ENCODE results near the gene PCYT2.
"Not testable (repeated sequence)": the region's sequence is repeated elsewhere in the genome, so short reads cannot be mapped to it uniquely, and the experiment has no call there.

Gene PCYT2

GRCh38 chr17:81927653-81928543 is 16.7 kb upstream of the PCYT2 start, which contains the start of gene MAFG:
Gene MAFG, minus strand, starts transcription at chr17:81927735. Its CDS starts 4,550 bp downstream, at chr17:81923185.
- peak; percentile 79 to 84 for DNase-seq (ENCODE audit: low read depth in 2 of 2)

DNA sequence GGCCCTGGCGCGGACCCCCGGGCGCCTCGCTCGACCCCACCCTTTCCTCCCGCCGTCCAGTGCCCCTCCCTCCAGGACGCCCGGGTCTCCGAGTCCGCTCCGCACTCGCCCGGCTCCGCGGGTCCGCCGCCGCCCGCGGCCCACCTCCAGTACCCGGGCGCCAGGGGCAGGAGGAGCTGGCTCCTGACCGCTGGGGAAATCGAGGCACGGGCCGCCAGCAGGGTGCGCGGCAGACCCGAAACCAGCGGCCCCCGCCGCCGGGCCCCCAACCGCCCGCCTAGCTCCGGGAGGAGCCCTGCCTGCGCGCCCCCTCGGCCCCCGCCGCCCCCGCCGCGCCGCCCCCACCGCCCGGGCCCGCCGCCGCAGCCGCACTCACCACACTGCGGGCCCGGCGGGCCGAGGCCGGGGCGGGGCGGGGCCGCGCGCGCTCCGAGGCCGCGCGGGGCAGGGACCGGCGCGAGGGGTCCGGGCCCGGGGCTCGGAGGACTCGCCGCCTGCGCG is 16.0 kb upstream of the PCYT2 start:
- DNase-seq (ENCODE audit: low read depth in 2 of 2), result no peak

DNA sequence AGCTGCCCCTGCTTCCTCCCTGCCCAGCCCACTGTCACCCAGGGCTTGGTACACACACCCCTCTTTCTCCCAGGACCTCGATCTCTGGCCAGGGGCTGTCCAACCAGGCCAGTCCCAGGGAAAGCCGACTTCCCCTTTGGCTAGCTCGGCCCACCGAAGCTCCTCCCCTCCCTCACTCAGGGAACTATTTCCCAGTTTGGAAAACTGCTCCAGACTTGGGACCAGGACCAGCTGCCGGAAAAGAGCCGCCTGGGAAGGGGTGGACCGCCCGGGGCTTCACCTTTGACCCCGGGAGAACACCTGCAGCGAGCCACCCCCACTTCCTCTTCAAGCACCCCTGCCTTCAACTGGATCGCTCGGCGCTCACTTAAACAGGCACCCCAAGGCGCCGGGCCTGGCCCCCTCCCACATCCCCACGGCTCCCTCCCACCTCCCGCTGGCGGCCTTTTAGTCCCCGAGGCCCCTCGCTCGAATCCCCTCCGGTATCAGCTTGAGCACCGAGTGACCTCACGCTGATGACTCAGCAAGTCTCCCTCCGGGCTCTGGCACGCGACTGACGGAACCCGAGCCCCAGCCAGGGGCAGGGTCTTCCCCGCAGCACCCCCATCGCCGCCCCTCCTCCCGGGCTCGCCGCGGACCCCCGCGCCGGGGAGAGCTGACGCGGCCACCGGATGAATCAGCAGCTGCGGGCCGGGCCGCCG is 15.4 kb upstream of the PCYT2 start:
- peak; percentile 46 to 58 for DNase-seq (ENCODE audit: low read depth in 2 of 2)

DNA sequence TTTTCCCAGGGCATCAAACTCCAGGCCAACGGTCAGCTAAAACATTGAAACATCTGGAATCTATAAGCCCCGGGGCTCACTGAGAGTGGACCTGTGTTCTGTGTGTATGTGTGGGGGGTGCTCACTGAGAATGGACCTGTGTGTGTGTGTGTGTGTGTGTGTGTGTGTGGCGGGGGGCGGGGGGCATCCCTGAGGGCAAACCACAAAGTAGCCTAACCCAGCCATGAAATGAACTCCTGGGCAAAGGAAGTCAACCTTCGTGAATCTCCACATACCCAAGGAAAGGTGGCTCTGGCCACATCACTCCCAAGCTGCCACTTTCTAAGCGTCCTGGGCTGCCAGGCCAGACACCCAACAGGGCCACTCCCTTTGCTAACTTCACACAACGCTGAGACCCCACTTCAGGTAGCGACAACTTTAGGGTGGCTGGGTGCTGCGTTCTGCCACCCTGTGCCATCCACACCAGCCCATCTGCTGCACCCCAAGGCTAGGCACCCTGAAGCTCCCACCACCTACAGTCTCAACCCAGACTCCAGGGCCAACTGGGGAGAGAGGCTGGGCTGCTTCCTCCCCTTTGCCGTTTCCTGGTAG is 14.8 kb upstream of the PCYT2 start:
- DNase-seq (ENCODE audit: low read depth in 2 of 2), result no peak

DNA sequence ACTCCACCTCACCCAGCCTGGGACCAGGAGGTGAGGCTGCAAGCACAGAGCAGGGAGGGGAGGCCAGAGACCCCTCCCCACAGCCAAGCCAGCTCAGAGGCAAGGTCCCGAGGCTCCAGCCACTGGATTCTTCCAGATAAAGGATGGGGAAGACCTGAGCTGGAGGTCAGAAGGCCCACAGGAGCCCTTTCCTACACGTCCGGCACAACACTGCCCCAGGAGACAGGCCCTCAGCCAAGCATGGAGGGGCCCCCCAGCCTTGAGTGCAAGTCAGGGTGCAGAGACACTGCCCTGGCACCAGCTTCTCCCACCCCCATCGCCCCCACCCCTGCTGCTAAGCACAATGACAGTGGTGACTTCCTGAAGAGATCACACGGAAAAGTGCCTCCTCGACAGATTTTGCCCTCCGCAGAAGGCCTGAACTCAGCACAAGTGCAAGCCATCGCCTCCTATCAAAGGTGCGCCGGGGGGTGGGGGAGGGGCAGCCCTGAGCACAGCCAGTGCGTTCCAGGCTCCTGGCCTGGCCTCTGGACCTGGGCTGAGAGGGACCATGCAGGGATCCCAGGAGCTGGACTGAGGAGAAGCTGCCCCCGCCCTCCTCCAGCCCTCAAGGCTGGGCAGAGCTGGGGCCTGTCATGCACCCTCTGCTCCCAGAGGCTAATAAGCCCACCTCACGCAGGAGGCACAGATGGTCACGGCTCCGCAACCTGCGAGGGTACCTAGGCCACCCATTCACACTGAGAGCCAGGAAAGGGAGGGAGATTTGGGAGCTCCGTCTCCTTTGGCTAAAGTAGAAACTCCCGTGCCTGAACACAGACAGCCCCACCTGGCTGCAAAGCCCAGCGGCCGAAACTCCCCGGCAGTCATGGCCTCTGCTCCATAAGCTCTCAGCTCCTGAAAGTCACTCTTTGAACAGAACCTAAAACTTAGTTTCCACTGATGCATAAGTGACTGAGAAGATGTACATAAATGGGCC is 13.6 kb upstream of the PCYT2 start:
- no peak for DNase-seq (ENCODE audit: low read depth in 2 of 2)

GRCh38 chr17:81923302-81924260 is 12.4 kb upstream of the PCYT2 start:
- DNase-seq (ENCODE audit: low read depth in 2 of 2), result no peak

DNA sequence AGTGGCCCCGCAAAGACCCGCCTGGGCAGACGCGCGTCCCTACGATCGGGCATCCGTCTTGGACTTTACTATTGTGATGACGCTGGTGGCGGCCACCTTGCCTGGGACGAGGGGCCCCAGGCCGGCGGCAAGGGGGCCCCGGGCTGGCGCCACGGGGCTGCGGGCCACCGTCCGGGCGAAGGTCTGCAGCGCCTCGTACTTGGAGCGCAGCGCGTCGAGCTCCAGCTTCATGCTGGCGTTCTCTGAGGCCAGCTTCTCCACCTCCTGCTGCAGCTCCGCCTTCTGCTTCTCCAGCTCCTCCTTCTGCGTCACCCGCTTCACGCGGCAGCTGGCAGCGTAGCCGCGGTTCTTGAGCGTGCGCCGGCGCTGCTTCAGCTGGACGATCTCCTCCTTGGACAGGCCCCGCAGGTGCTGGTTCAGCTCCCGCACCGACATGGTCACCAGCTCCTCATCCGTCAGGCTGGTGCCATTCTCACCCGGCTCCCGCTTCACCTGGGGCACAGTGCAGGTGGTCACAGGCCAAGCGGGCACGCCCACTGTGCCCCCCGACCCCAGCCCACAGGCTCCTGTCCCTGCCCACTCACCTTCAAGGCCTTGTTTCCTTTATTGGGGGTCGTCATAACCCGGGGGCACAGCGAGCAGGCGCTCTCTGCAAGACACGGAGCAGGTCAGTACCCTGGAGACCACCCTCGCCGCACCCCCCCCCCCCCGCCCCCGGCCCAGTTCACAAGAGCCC is 11.5 kb upstream of the PCYT2 start:
- DNase-seq (ENCODE audit: low read depth in 2 of 2), result no peak

GRCh38 chr17:81921996-81922565 is 10.9 kb upstream of the PCYT2 start:
- no peak for DNase-seq (ENCODE audit: low read depth in 2 of 2)

GRCh38 chr17:81921537-81921862 is 10.3 kb upstream of the PCYT2 start:
- no peak for DNase-seq (ENCODE audit: low read depth in 2 of 2)

DNA sequence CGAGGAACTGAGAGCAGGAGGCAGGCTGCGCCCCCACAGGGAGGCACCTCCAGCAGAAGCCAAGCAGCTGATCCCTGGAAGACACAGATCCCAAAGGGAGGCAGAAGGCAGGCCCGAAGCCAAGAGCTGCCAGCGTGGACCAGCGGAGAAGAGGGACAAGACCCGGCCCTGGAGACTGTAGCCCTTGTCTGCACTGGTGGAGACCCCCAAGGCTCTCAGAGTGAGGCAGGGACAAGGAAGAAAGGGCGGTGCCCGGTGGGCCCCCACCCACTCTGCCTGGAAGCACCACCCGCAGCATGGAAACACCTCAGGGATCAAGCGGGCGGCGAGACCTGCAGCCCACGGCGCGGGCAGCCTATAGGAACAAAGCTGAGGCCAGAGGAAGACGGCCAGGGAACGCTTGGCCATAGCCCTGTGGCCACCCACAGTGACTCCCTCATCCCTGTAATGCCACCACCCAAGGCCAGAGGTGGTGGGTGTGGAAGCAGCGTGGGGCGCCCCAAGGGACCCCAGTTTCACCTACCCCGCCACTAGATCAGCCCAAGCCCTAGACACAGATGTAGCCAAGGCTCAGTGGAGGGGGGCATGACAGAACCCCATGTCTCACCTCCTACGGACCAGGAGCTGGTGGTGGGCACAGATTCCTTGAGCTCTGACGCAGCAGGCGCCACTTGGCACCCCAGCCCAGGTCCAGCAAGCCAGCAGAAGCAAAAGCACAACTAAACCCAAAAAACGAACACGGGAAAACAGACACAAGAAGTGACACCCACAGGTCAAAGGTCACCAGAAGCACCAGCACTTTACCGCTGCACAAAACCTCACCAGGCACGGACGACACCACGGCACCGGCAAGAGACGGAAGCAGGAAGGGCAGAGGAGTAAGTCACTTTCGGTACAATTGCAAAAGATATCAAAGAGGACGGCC is 9.7 kb upstream of the PCYT2 start:
- DNase-seq (ENCODE audit: low read depth in 2 of 2), result no peak

- DNase-seq (ENCODE audit: low read depth in 2 of 2), result no peak
Observed at GRCh38 chr17:81918832-81919545, 7.8 kb upstream of the PCYT2 start.

GRCh38 chr17:81918333-81918669 is 7.1 kb upstream of the PCYT2 start:
- not testable (repeated sequence) for DNase-seq (ENCODE audit: low read depth in 2 of 2)

DNA sequence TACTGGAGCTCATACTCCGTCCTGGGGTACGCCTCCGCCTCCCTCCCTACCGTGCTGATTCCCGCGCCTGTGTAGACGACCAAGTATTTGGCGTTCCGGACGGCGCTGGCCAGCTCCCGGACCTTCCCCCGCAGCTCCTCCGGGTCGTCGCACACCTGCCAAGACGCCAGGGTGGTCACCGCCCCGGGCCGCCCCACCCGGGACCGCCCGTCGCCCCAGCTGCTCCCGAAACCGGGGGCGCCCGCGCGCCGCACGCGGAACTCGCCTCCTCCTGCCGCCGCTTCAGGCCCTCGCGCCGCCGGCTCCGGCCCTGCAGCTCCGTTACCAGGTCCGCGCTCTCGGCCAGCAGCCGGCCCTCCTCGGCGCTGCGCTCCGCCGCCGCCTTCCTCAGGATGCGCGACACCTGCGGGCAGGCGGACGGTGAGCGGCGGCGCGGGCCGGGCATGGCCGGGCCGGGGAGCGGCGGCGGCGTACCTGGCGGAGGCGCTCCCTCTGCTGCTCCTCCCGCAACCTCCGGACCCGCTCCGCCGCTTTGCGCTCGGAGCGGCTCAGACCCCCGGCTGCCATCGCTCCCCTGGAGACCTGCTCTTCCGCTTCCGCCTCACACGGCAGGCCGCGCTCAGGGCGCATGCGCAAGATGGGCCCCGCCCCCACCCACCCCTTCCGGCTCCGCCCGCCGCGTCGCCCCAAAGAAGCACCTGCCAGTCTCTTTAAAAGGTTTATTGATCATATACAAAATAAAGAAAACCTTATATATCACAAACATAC is 6.5 kb upstream of the PCYT2 start, which contains the start of gene SIRT7:
TSS of gene SIRT7 (minus strand) at position 612 of the 768 bp plus-strand sequence. CDS start at position 567, 45 bp downstream.
- peak; percentile 71 to 72 for DNase-seq (ENCODE audit: low read depth in 2 of 2)

DNA sequence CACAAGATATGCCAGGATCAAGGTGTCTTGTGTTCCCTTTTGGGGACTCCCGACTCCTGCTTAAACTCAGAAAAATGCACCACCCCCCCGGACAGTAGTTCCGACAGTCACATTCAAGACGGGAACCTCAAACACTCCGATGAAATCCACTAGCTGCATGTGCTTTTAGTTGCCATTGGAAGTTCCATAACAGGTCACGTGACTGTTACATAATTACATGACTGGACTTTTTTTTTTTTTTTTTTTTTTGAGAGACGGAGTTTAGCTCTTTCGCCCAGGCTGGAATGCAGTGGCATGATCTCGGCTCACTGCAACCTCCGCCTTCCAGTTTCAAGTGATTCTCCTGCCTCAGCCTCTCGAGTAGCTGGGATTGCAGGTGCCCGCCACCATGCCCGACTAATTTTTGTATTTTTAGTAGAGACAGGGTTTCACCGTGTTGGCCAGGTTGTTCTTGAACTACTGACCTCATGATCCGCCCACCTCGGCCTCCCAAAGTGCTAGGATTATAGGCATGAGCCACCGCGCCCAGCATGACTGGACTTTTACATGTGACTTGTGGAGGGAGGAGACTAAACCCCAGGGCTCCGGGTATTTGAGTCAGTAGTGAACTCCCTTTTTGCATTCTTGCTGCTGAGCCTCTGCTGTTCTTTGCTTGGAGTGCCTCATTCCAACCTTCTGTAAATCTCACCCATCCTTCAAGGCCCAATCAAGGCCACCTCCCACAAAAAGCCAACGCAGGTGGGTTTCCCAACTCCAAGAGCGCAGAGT is 5.2 kb upstream of the PCYT2 start:
- no peak for DNase-seq (ENCODE audit: low read depth in 2 of 2)

GRCh38 chr17:81915331-81915730 is 4.1 kb upstream of the PCYT2 start:
- no peak for DNase-seq (ENCODE audit: low read depth in 2 of 2)
